Calu3 (cell line): ENCODE data around the gene TAF11L6. TPM values are rescaled to one million over a fixed set of nuclear protein-coding genes. Genes with fewer than 3 reads are reported as not detected.
"Not testable (repeated sequence)": the region's sequence is repeated elsewhere in the genome, so short reads cannot be mapped to it uniquely, and the experiment has no call there.

ENCODE experiments used
- BruUV-seq: library from RNA; stranded (reverse); fragments of 400-500 nt; replicated peaks from 2 replicates; lab custom pipeline; 2021; lab: Mats Ljungman, UMichigan
- CTCF ChIA-PET: fragments of 300-600 bp; sonication (Branson Sonifier 250); formaldehyde crosslinking; loops from one replicate; lab custom pipeline; 2022; ENCODE audit warnings: antibody characterized with exemption; lab: Charles Lee
- DNase-seq: peaks from one replicate; pipeline ENCODE4 v3.0.0; 2022
- H3K27ac Mint-ChIP-seq: one replicate; pipeline ENCODE4 v1.8.0; 2022; ENCODE audit warnings: mixed read lengths; ENCODE audit not compliant: unreplicated experiment
- H3K27me3 Mint-ChIP-seq: one replicate; pipeline ENCODE4 v1.8.0; 2022; ENCODE audit warnings: mixed read lengths; ENCODE audit not compliant: unreplicated experiment
- H3K36me3 Mint-ChIP-seq: one replicate; pipeline ENCODE4 v1.8.0; 2022; ENCODE audit warnings: mild to moderate bottlenecking, moderate library complexity, mixed read lengths; ENCODE audit not compliant: insufficient read depth, unreplicated experiment
- H3K4me1 Mint-ChIP-seq: one replicate; pipeline ENCODE4 v1.8.0; 2022; ENCODE audit warnings: mild to moderate bottlenecking, low read depth, mixed read lengths; ENCODE audit not compliant: unreplicated experiment
- H3K4me3 Mint-ChIP-seq: one replicate; pipeline ENCODE4 v1.8.0; 2022; ENCODE audit warnings: mild to moderate bottlenecking, low read depth, moderate library complexity, mixed read lengths; ENCODE audit not compliant: unreplicated experiment
- H3K9me3 Mint-ChIP-seq: one replicate; pipeline ENCODE4 v1.8.0; 2022; ENCODE audit warnings: low read depth, mixed read lengths; ENCODE audit not compliant: unreplicated experiment
- intact Hi-C: fragments of 100-400 bp; cut with micrococcal nuclease; formaldehyde crosslinking; loops from one replicate; pipeline ENCODE4 v1.10.0; 2022; ENCODE audit not compliant: unreplicated experiment
- total RNA-seq: library from RNA; stranded (reverse); gene quantifications from 2 replicates; pipeline ENCODE4 v1.2.3, GENCODE V29; 2022
- TF ChIP-seq, protein P1 (sequence below): fragments of 200-600 bp; IDR thresholded peaks from one replicate; pipeline ENCODE4 v1.8.0; 2022; ENCODE audit warnings: antibody characterized with exemption; ENCODE audit not compliant: unreplicated experiment

TAF11L6 gene
- total RNA-seq, 1 experiment from 2014 or later, result not detected

DNA sequence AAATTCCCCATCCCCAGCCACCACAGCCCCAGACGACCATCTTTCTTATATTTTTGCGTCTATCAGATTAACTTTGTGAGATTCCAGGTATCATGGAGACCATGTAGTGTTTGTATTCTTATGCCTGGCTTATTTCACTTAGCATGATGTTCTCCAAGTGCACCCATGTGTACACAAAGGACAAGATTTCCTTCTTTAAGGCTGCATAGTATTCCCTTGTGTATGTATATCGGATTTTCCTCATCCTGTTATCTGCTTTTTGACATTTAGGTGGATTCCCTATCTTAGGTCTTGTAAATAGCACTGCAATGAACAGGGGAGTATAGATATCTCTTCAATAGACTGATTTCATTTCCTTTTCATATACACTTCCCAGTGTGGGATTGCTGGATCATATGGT, 35.7 kb upstream of the TAF11L6 start:
- intact Hi-C loops, result no loop called here
- Mint-ChIP-seq H3K27ac (no peak overlapping the region), H3K36me3 (no peaks in the 10 kb centered on the region), H3K27me3 (no peaks in the 10 kb centered on the region), H3K9me3 (no peaks in the 10 kb centered on the region), H3K4me1 (no peaks in the 10 kb centered on the region), H3K4me3 (no peak overlapping the region)
- CTCF ChIA-PET, result no interaction called here
- DNase-seq, result no peak
- TF ChIP-seq, protein P1, sequence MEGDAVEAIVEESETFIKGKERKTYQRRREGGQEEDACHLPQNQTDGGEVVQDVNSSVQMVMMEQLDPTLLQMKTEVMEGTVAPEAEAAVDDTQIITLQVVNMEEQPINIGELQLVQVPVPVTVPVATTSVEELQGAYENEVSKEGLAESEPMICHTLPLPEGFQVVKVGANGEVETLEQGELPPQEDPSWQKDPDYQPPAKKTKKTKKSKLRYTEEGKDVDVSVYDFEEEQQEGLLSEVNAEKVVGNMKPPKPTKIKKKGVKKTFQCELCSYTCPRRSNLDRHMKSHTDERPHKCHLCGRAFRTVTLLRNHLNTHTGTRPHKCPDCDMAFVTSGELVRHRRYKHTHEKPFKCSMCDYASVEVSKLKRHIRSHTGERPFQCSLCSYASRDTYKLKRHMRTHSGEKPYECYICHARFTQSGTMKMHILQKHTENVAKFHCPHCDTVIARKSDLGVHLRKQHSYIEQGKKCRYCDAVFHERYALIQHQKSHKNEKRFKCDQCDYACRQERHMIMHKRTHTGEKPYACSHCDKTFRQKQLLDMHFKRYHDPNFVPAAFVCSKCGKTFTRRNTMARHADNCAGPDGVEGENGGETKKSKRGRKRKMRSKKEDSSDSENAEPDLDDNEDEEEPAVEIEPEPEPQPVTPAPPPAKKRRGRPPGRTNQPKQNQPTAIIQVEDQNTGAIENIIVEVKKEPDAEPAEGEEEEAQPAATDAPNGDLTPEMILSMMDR, result no peak
- no TSS peak for BruUV-seq

DNA sequence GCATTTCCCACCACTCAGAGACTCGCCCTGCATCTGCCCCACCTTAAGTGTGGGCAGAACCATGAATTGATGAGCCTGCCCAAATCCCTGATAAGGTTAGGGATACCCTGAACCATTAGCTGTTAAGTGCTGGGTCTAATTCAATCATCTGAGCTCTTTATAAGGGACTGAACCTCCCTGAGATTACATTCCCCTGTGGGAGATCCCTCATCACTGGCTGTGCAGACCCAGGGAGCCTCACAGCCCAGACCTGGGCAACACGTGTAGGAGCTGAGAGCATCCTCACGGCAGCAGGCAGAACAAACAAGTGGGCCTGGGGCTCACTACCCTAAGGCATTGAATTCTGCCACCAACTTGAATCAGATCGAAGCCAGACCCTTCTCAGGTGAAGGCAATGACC, 31.0 kb upstream of the TAF11L6 start:
- no peak for DNase-seq
- intact Hi-C loops, result no loop called here
- Mint-ChIP-seq H3K27me3 (no peaks in the 10 kb centered on the region), H3K9me3 (peaks cover 2% of the 10 kb centered on the region), H3K4me1 (no peaks in the 10 kb centered on the region), H3K4me3 (no peak overlapping the region), H3K27ac (no peak overlapping the region), H3K36me3 (no peaks in the 10 kb centered on the region)
- CTCF ChIA-PET, result no interaction called here
- TF ChIP-seq, protein P1, result no peak
- no TSS peak for BruUV-seq

DNA sequence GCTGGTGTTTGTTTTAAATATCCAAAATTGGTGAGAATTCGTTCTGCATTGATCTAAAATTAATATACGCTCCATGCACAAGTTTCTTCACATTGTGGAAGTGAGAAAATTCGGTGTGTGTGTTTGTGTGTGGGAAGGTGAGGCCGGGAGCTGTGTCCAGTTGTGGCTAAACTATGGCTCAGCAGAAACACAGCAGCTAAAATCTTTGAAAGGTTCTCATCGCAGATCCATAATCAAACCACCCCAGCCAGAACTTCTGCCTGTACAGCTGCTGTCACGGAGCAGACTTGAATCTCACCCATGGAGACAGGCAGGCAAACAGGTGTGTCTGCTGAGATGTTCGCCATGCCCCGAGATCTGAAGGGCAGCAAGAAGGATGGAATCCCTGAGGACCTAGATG, 30.5 kb upstream of the TAF11L6 start, which contains the start of gene TAF11L2:
TSS of gene TAF11L2 (plus strand) at position 301 of the 400 bp plus-strand sequence.
- DNase-seq, H3K27ac Mint-ChIP-seq, intact Hi-C loops, H3K9me3 Mint-ChIP-seq, H3K4me3 Mint-ChIP-seq, H3K4me1 Mint-ChIP-seq, H3K36me3 Mint-ChIP-seq, CTCF ChIA-PET, BruUV-seq, H3K27me3 Mint-ChIP-seq: not testable (repeated sequence)

DNA sequence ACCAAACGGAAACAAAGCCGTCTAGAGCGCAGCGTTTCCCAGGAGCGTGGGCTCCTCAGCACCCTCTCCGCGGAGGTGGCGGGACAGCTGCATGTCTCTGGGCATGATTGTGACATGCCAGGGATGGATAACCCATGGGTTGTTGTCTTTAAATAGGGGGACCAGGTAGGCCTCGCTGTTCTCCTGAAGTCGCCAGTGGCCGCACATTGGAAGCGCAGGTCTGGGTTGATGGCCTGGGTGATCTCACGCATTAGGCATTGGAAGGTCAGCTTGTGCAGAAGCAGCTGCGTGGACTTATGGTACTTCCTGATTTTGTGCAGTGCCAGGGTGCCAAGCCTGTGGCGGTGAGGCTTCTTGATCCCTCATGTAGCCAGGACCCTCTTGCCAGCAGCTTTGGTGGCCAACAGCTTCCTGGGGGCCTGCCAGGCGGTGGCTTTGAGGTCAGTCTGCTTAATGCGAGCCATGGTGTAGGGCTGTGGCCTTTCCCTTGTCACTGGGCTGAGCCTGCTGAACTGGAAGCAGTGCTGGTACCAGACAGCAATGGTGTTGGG, 16.6 kb upstream of the TAF11L6 start:
- H3K36me3 Mint-ChIP-seq, result no peaks in the 10 kb centered on the region
- CTCF ChIA-PET, result no interaction called here
- intact Hi-C loops, result no loop called here
- H3K9me3 Mint-ChIP-seq, result peaks cover 9% of the 10 kb centered on the region
- H3K27ac Mint-ChIP-seq, result no peak overlapping the region
- TF ChIP-seq, protein P1, result no peak
- peaks cover 12% of the 10 kb centered on the region for H3K27me3 Mint-ChIP-seq
- no peaks in the 10 kb centered on the region for H3K4me1 Mint-ChIP-seq
- BruUV-seq, result no TSS peak
- H3K4me3 Mint-ChIP-seq, result no peak overlapping the region
- DNase-seq, result no peak

DNA sequence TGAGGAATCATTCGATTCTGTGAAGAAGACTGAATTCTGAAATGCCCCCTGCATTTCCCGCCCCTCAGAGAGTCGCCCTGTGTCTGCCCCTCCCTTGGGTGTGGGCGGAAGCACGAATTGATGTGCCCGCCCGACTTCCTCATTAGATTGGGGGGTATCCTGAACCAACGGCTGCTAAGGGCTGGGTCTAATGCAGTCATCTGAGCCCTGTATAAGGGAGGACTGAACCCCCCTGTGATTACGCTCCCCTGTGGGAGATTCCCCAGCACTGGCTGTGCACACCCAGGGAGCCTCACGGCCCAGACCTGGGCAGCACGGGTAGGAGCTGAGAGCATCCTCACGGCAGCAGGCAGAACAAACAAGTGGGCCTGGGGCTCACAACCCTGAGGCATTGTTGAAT, 10.9 kb upstream of the TAF11L6 start:
- CTCF ChIA-PET, BruUV-seq: not testable (repeated sequence)

DNA sequence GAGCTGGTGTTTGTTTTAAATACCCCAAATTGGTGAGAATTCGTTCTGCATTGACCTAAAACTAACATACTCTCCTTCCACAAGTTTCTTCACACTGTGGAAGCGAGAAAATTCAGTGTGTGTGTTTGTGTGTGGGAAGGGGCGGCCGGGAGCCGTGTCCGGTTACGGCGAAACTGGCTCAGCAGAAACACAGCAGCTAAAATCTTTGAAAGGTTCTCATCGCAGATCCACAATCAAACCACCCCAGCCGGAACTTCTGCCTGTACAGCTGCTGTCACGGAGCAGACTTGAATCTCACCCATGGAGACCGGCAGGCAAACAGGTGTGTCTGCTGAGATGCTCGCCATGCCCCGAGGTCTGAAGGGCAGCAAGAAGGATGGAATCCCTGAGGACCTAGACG, 10.4 kb upstream of the TAF11L6 start, which contains the start of gene TAF11L3:
TSS of gene TAF11L3 (plus strand) at position 301 of the 400 bp plus-strand sequence.
- intact Hi-C loops, CTCF ChIA-PET: not testable (repeated sequence)

More for the DNA sequence above, 10.9 kb upstream of the TAF11L6 start:
- H3K4me1 Mint-ChIP-seq, intact Hi-C loops, H3K4me3 Mint-ChIP-seq, H3K9me3 Mint-ChIP-seq, H3K27ac Mint-ChIP-seq, H3K36me3 Mint-ChIP-seq, H3K27me3 Mint-ChIP-seq: not testable (repeated sequence)
- DNase-seq, result peak; percentile 15

DNA sequence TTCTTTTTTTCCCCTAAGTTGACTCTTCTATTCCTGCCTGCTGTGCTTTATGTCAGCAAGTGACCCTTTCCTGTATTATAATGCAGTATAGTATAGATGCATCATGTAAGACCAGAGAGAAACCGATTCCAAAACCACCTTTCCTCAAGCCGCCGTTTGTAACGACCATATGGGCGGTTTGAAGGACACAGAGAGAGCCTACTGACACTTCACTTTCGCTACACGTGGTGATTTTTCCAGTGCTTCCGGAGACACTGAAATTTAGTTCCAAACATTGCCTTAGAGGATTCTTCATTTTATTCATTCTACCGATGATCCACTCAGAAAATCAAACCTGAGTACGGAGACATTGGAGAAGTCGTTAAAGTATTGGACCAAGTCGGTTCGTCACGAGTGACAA, 9.0 kb upstream of the TAF11L6 start:
- H3K36me3 Mint-ChIP-seq, H3K4me1 Mint-ChIP-seq, H3K4me3 Mint-ChIP-seq, CTCF ChIA-PET, DNase-seq, H3K9me3 Mint-ChIP-seq, BruUV-seq, H3K27me3 Mint-ChIP-seq, intact Hi-C loops, H3K27ac Mint-ChIP-seq: not testable (repeated sequence)

More for the DNA sequence above, 10.4 kb upstream of the TAF11L6 start, which contains the start of gene TAF11L3:
- H3K27me3 Mint-ChIP-seq, H3K9me3 Mint-ChIP-seq, H3K4me1 Mint-ChIP-seq, H3K4me3 Mint-ChIP-seq, DNase-seq, H3K27ac Mint-ChIP-seq, H3K36me3 Mint-ChIP-seq, BruUV-seq: not testable (repeated sequence)

DNA sequence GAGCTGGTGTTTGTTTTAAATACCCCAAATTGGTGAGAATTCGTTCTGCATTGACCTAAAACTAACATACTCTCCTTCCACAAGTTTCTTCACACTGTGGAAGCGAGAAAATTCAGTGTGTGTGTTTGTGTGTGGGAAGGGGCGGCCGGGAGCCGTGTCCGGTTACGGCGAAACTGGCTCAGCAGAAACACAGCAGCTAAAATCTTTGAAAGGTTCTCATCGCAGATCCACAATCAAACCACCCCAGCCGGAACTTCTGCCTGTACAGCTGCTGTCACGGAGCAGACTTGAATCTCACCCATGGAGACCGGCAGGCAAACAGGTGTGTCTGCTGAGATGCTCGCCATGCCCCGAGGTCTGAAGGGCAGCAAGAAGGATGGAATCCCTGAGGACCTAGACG, 7.0 kb upstream of the TAF11L6 start, which contains the start of gene TAF11L4:
TSS of gene TAF11L4 (plus strand) at position 301 of the 400 bp plus-strand sequence.
- H3K9me3 Mint-ChIP-seq, H3K27me3 Mint-ChIP-seq, intact Hi-C loops, CTCF ChIA-PET, DNase-seq, H3K27ac Mint-ChIP-seq, H3K4me1 Mint-ChIP-seq, BruUV-seq, H3K36me3 Mint-ChIP-seq, H3K4me3 Mint-ChIP-seq: not testable (repeated sequence)
